H7 (cell line): Measurements from ENCODE around the gene CLTB. TPM values are rescaled to one million over a fixed set of nuclear protein-coding genes. Genes with fewer than 3 reads are reported as not detected.
A peak's percentile ranks its signal among the peaks of the same experiment; 100 is the strongest.

Source experiments
- DNase-seq: peaks from one replicate; pipeline ENCODE4 v3.0.0; 2012
- H3K27me3 ChIP-seq: 2 replicates; pipeline ENCODE4 v1.6.0; 2011; ENCODE audit warnings: mild to moderate bottlenecking, low read length; ENCODE audit not compliant: control insufficient read depth, insufficient read depth
- H3K36me3 ChIP-seq: replicated peaks from 2 replicates; pipeline ENCODE4 v1.5.1; 2011; ENCODE audit warnings: low read length; ENCODE audit not compliant: control insufficient read depth, insufficient read depth
- H3K4me3 ChIP-seq: 2 replicates; pipeline ENCODE4 v1.5.1; 2011; ENCODE audit warnings: low read depth, mild to moderate bottlenecking, control low read depth, low read length, moderate library complexity; ENCODE audit not compliant: insufficient read depth
- total RNA-seq: library from RNA; depleted of rRNA; stranded (reverse); fragments of >200 nt; shearing (Covaris generic); gene quantifications from 2 replicates; pipeline ENCODE4 v1.2.3, GENCODE V29; 2014

CLTB gene
- total RNA-seq, 1 experiment from 2014 or later = 67.2 TPM

GRCh38 chr5:176387384-176387925 lies 28.9 kb downstream of the CLTB start:
- Histone ChIP-seq H3K27me3 (no peaks in the 10 kb centered on the region), H3K36me3 (peaks cover 14% of the 10 kb centered on the region), H3K4me3 (peak overlapping the region; percentile 91)
- DNase-seq = no peak

- H3K27me3 ChIP-seq = no peaks in the 10 kb centered on the region
- DNase-seq = no peak
- peaks cover 16% of the 10 kb centered on the region for H3K36me3 ChIP-seq
- H3K4me3 ChIP-seq = no peak overlapping the region
Observed at GRCh38 chr5:176386491-176386890, 29.8 kb downstream of the CLTB start.

- no peaks in the 10 kb centered on the region for H3K27me3 ChIP-seq
- no peak overlapping the region for H3K4me3 ChIP-seq
- peaks cover 16% of the 10 kb centered on the region for H3K36me3 ChIP-seq
- no peak for DNase-seq
Observed at GRCh38 chr5:176384991-176385390, 31.3 kb downstream of the CLTB start.

GRCh38 chr5:176384366-176384930 lies 31.9 kb downstream of the CLTB start:
- Histone ChIP-seq H3K4me3 (no peak overlapping the region), H3K36me3 (peaks cover 16% of the 10 kb centered on the region), H3K27me3 (no peaks in the 10 kb centered on the region)
- no peak for DNase-seq

- peaks cover 16% of the 10 kb centered on the region for H3K36me3 ChIP-seq
Observed at GRCh38 chr5:176383961-176384360, 32.4 kb downstream of the CLTB start.

GRCh38 chr5:176383248-176383905 lies 33.0 kb downstream of the CLTB start:
- peaks cover 16% of the 10 kb centered on the region for H3K36me3 ChIP-seq

More at GRCh38 chr5:176383961-176384360, 32.4 kb downstream of the CLTB start:
- DNase-seq = no peak
- no peak overlapping the region for H3K4me3 ChIP-seq
- H3K27me3 ChIP-seq = no peaks in the 10 kb centered on the region

GRCh38 chr5:176382721-176383120 lies 33.6 kb downstream of the CLTB start:
- DNase-seq = no peak
- peaks cover 16% of the 10 kb centered on the region for H3K36me3 ChIP-seq
- no peaks in the 10 kb centered on the region for H3K27me3 ChIP-seq
- H3K4me3 ChIP-seq = no peak overlapping the region

More at GRCh38 chr5:176383248-176383905, 33.0 kb downstream of the CLTB start:
- Histone ChIP-seq H3K27me3 (no peaks in the 10 kb centered on the region), H3K4me3 (no peak overlapping the region)
- no peak for DNase-seq

GRCh38 chr5:176381979-176382378 lies 34.4 kb downstream of the CLTB start:
- Histone ChIP-seq H3K27me3 (no peaks in the 10 kb centered on the region), H3K36me3 (peaks cover 16% of the 10 kb centered on the region), H3K4me3 (no peak overlapping the region)
- no peak for DNase-seq

- Histone ChIP-seq H3K36me3 (peaks cover 16% of the 10 kb centered on the region), H3K27me3 (no peaks in the 10 kb centered on the region), H3K4me3 (no peak overlapping the region)
- no peak for DNase-seq
Observed at GRCh38 chr5:176381423-176381822, 34.9 kb downstream of the CLTB start.

- DNase-seq = no peak
- no peaks in the 10 kb centered on the region for H3K27me3 ChIP-seq
- no peak overlapping the region for H3K4me3 ChIP-seq
- H3K36me3 ChIP-seq = peaks cover 8% of the 10 kb centered on the region
Observed at GRCh38 chr5:176379881-176380280, 36.5 kb downstream of the CLTB start.

- no peaks in the 10 kb centered on the region; the same call in 1 of the 2 replicates for H3K36me3 ChIP-seq
- DNase-seq = peak; percentile 7
- H3K4me3 ChIP-seq = no peak overlapping the region
- no peaks in the 10 kb centered on the region for H3K27me3 ChIP-seq
Observed at GRCh38 chr5:176373100-176373818, 43.1 kb downstream of the CLTB start.

- H3K36me3 ChIP-seq = no peaks in the 10 kb centered on the region; the same call in 1 of the 2 replicates
- peak; percentile 8 for DNase-seq
- peaks cover 2% of the 10 kb centered on the region; the same call in 1 of the 2 replicates for H3K27me3 ChIP-seq
- no peak overlapping the region for H3K4me3 ChIP-seq
Observed at GRCh38 chr5:176371621-176372539, 44.5 kb downstream of the CLTB start.

- H3K4me3 ChIP-seq = no peak overlapping the region
- DNase-seq = peak; percentile 13
- no peaks in the 10 kb centered on the region; the same call in 1 of the 2 replicates for H3K36me3 ChIP-seq
- peaks cover 18% of the 10 kb centered on the region for H3K27me3 ChIP-seq
Observed at GRCh38 chr5:176369934-176370711, 46.2 kb downstream of the CLTB start.
